ENCODE data around the gene JAK2. TPM values are rescaled to one million over a fixed set of nuclear protein-coding genes. Genes with fewer than 3 reads are reported as not detected.

JAK2 gene
- total RNA-seq (ENCODE audit: unreplicated experiment) = 5.8 TPM
- long read RNA-seq, partial matches to known transcripts = 0 of 1 reads
- long read RNA-seq, other reads (novel, unspliced or antisense) = 1 of 1 reads

GRCh38 chr9:4984621-4985385 is at the start of gene JAK2:
TSS of gene JAK2 (plus strand) at chr9:4985272. CDS start at chr9:5021988, 36,716 bp downstream.
- peak within 1 kb of the TSS; percentile 96 for H3K4me3 Mint-ChIP-seq (ENCODE audit: unreplicated experiment)
- peaks cover 9% of the 10 kb centered on the region for H3K9me3 Mint-ChIP-seq (ENCODE audit: unreplicated experiment)
- H3K27me3 Mint-ChIP-seq (ENCODE audit: unreplicated experiment) = peaks cover 9% of the 10 kb centered on the region
- H3K4me1 Mint-ChIP-seq (ENCODE audit: low read depth, unreplicated experiment) = peaks cover 10% of the 10 kb centered on the region
- no peak for TF ChIP-seq CTCF (IDR thresholded peaks at IDR 0.05; ENCODE audit: partially characterized antibody, unreplicated experiment)
- H3K27ac Mint-ChIP-seq (ENCODE audit: unreplicated experiment) = peak within 1 kb of the TSS; percentile 98
- H3K36me3 Mint-ChIP-seq (ENCODE audit: unreplicated experiment) = no peaks in the 10 kb centered on the region
- peak; percentile 88 for DNase-seq

GRCh38 chr9:4936277-4936676 is 48.8 kb upstream of the JAK2 start:
- H3K9me3 Mint-ChIP-seq (ENCODE audit: unreplicated experiment) = no peaks in the 10 kb centered on the region
- no peaks in the 10 kb centered on the region for H3K36me3 Mint-ChIP-seq (ENCODE audit: unreplicated experiment)
- no peaks in the 10 kb centered on the region for H3K4me1 Mint-ChIP-seq (ENCODE audit: low read depth, unreplicated experiment)
- no peak overlapping the region for H3K27ac Mint-ChIP-seq (ENCODE audit: unreplicated experiment)
- no peak for TF ChIP-seq CTCF (IDR thresholded peaks at IDR 0.05; ENCODE audit: partially characterized antibody, unreplicated experiment)
- no peak for DNase-seq
- no peak overlapping the region for H3K4me3 Mint-ChIP-seq (ENCODE audit: unreplicated experiment)
- H3K27me3 Mint-ChIP-seq (ENCODE audit: unreplicated experiment) = no peaks in the 10 kb centered on the region

GRCh38 chr9:4936823-4937222 is 48.2 kb upstream of the JAK2 start:
- H3K27ac Mint-ChIP-seq (ENCODE audit: unreplicated experiment) = no peak overlapping the region
- H3K4me1 Mint-ChIP-seq (ENCODE audit: low read depth, unreplicated experiment) = no peaks in the 10 kb centered on the region
- H3K4me3 Mint-ChIP-seq (ENCODE audit: unreplicated experiment) = no peak overlapping the region
- H3K27me3 Mint-ChIP-seq (ENCODE audit: unreplicated experiment) = no peaks in the 10 kb centered on the region
- no peaks in the 10 kb centered on the region for H3K36me3 Mint-ChIP-seq (ENCODE audit: unreplicated experiment)
- no peak for DNase-seq
- TF ChIP-seq CTCF (IDR thresholded peaks at IDR 0.05; ENCODE audit: partially characterized antibody, unreplicated experiment) = no peak
- no peaks in the 10 kb centered on the region for H3K9me3 Mint-ChIP-seq (ENCODE audit: unreplicated experiment)

- no peaks in the 10 kb centered on the region for H3K36me3 Mint-ChIP-seq (ENCODE audit: unreplicated experiment)
- H3K9me3 Mint-ChIP-seq (ENCODE audit: unreplicated experiment) = no peaks in the 10 kb centered on the region
- no peak for DNase-seq
- H3K27me3 Mint-ChIP-seq (ENCODE audit: unreplicated experiment) = no peaks in the 10 kb centered on the region
- H3K4me3 Mint-ChIP-seq (ENCODE audit: unreplicated experiment) = no peak overlapping the region
- no peak overlapping the region for H3K27ac Mint-ChIP-seq (ENCODE audit: unreplicated experiment)
- TF ChIP-seq CTCF (IDR thresholded peaks at IDR 0.05; ENCODE audit: partially characterized antibody, unreplicated experiment) = no peak
- H3K4me1 Mint-ChIP-seq (ENCODE audit: low read depth, unreplicated experiment) = no peaks in the 10 kb centered on the region
Measured at GRCh38 chr9:4937446-4937845, 47.6 kb upstream of the JAK2 start.

GRCh38 chr9:4938496-4938895 is 46.6 kb upstream of the JAK2 start:
- no peak for DNase-seq
- H3K9me3 Mint-ChIP-seq (ENCODE audit: unreplicated experiment) = no peaks in the 10 kb centered on the region
- H3K4me1 Mint-ChIP-seq (ENCODE audit: low read depth, unreplicated experiment) = no peaks in the 10 kb centered on the region
- no peak overlapping the region for H3K4me3 Mint-ChIP-seq (ENCODE audit: unreplicated experiment)
- no peak overlapping the region for H3K27ac Mint-ChIP-seq (ENCODE audit: unreplicated experiment)
- no peak for TF ChIP-seq CTCF (IDR thresholded peaks at IDR 0.05; ENCODE audit: partially characterized antibody, unreplicated experiment)
- no peaks in the 10 kb centered on the region for H3K27me3 Mint-ChIP-seq (ENCODE audit: unreplicated experiment)
- no peaks in the 10 kb centered on the region for H3K36me3 Mint-ChIP-seq (ENCODE audit: unreplicated experiment)

Data from glutamatergic neuron (in vitro differentiated cells).